Measurements from ENCODE around the gene SLCO2A1.

DNA sequence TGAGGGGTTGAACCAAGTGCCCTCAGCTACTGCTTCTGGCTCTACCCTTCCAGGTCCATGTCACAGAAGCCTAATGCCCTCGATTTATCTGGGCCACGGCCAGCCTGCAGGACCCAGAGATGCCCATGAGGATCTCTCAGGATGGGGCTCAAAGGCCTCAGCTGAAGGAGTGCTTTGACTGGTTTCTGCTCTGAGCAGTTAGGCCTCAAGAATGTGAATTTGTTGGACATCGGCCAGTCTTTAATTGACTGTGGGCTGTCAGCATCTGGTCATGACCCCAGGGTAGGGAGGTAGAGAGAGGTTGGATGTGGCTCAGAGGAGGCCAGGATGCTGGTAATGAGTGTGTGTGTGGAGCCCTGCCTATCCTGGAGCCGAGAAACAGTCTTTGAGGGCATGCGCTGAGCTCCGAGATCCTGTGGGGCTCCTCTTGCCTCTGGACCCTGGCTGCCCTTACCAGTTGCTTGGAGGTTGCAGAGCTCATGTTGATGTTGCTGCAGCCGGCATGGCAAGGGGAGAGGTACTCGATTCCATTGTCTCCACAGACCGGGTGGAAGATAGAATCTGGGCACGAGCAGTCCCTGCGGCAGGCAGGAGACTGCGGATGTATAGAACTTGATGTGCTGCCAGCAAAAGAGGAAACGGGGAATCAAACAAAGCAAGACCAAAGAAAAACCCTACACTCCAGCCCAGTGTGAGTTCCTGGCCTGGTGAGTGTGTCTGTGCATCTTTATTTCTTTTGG, 84.9 kb downstream of the SLCO2A1 start:
- TF ChIP-seq POLR2A (IDR thresholded peaks at IDR 0.05) = no peak
- peak; percentile 19 for TF ChIP-seq POLR2AphosphoS5 (IDR thresholded peaks at IDR 0.05)
- no peak for TF ChIP-seq CTCF (IDR thresholded peaks at IDR 0.05)
- TF ChIP-seq EP300 (IDR thresholded peaks at IDR 0.05) = no peak

All from gastroesophageal sphincter (tissue), 3 donors.